Endodermal cell (in vitro differentiated cells): ENCODE measurements around the gene NRXN3. TPM values are rescaled to one million over a fixed set of nuclear protein-coding genes. Genes with fewer than 3 reads are reported as not detected.

Experiments used
- DNase-seq: peaks from one replicate; pipeline ENCODE4 v3.0.0-alpha.2; 2017
- H3K27ac ChIP-seq: 2 replicates; pipeline ENCODE4 v1.5.1; 2013; ENCODE audit warnings: mild to moderate bottlenecking, low read depth, low read length, moderate library complexity
- H3K27me3 ChIP-seq: 2 replicates; pipeline ENCODE4 v1.6.1; 2013; ENCODE audit warnings: mild to moderate bottlenecking, low read length, moderate library complexity; ENCODE audit not compliant: insufficient read depth, control insufficient read depth, poor library complexity, severe bottlenecking
- H3K36me3 ChIP-seq: 2 replicates; pipeline ENCODE4 v1.7.0; 2013; ENCODE audit warnings: mild to moderate bottlenecking, low read length, moderate library complexity; ENCODE audit not compliant: control insufficient read depth, insufficient read depth
- H3K4me1 ChIP-seq: one replicate; pipeline ENCODE4 v1.7.0; 2013; ENCODE audit warnings: low read length; ENCODE audit not compliant: control insufficient read depth, insufficient read depth
- H3K4me3 ChIP-seq: 2 replicates; pipeline ENCODE4 v1.5.1; 2013; ENCODE audit warnings: mild to moderate bottlenecking, low read length, moderate library complexity
- H3K9ac ChIP-seq: 2 replicates; pipeline ENCODE4 v1.6.1; 2013; ENCODE audit warnings: mild to moderate bottlenecking, low read length, moderate library complexity; ENCODE audit not compliant: poor library complexity, severe bottlenecking; ENCODE audit errors: extremely low read depth
- H3K9me3 ChIP-seq: 2 replicates; pipeline ENCODE4 v1.6.1; 2013; ENCODE audit warnings: mild to moderate bottlenecking, low read length, moderate library complexity; ENCODE audit not compliant: control insufficient read depth
- H3K27ac Mint-ChIP-seq: 2 replicates; pipeline ENCODE4 v1.8.0; 2020; ENCODE audit warnings: mixed read lengths
- H3K27me3 Mint-ChIP-seq: 2 replicates; pipeline ENCODE4 v1.8.0; 2021; ENCODE audit warnings: mild to moderate bottlenecking, mixed read lengths; ENCODE audit not compliant: insufficient read depth
- H3K36me3 Mint-ChIP-seq: 2 replicates; pipeline ENCODE4 v1.8.0; 2020; ENCODE audit warnings: low read depth, mixed read lengths
- H3K4me1 Mint-ChIP-seq: 2 replicates; pipeline ENCODE4 v1.8.0; 2020; ENCODE audit warnings: mixed read lengths
- H3K4me3 Mint-ChIP-seq: 2 replicates; pipeline ENCODE4 v1.8.0; 2020; ENCODE audit warnings: mild to moderate bottlenecking, moderate library complexity, mixed read lengths
- H3K9me3 Mint-ChIP-seq: 2 replicates; pipeline ENCODE4 v1.8.0; 2020; ENCODE audit warnings: mild to moderate bottlenecking, mixed read lengths
- WGBS, 2 experiments: methylation state at CpG; one replicate each; pipeline versions ENCODE4 v1.1.5 to v1.1.7; 2013; ENCODE audit warnings: missing lambda C conversion rate in 2 of 2, mixed read lengths in 1 of 2; ENCODE audit not compliant: insufficient coverage in 1 of 2, insufficient read length in 1 of 2; 5-methylcytosine and 5-hydroxymethylcytosine counted together
- total RNA-seq, 2 donors: library from RNA; stranded (reverse); fragmentation: NEBNext Ultra II Directional in 1 of 2; extraction: Animal tissue kit (Norgen Biotek cat#: 25700) in 1 of 2; gene quantifications; 2 replicates in 1 of 2; 3 replicates in 1 of 2; pipeline ENCODE4 v1.2.1, GENCODE V29; 2021
- TF ChIP-seq, protein P1 (sequence below): fragments of 200-600 bp; sonication (generic); conservative IDR thresholded peaks from 2 replicates; pipeline ENCODE4 v1.5.0; 2021; ENCODE audit warnings: antibody characterized with exemption, mild to moderate bottlenecking

Gene NRXN3
- total RNA-seq, 2 donors from 2014 or later, result 20.9 to 21.4 TPM

DNA sequence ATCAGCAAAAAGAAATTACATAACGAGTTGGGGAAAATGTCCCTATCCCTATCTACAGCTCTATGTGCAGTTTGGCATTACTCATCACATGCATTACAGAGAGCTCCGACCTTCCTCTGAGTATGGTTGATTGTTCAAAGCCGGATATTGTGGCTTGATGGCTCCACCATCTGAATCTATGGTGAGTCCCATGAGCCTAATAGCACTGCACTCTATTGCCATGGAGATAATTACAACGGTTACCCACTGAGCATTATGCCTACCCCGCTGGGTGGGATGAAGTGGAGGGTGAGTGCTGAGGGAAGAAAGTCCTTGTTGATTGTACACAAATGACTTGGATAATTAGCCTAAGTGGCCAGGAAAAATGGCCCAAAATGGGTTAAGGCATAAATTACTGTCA is 800.5 kb downstream of the NRXN3 start:
- no peak overlapping the region for H3K4me3 Mint-ChIP-seq
- no peaks in the 10 kb centered on the region for H3K4me1 Mint-ChIP-seq
- no peak for DNase-seq
- Histone ChIP-seq H3K27ac (no peak overlapping the region), H3K4me1 (no peaks in the 10 kb centered on the region), H3K9me3 (no peaks in the 10 kb centered on the region), H3K9ac (no peak overlapping the region), H3K4me3 (no peak overlapping the region), H3K27me3 (no peaks in the 10 kb centered on the region), H3K36me3 (no peaks in the 10 kb centered on the region)
- WGBS, 2 experiments, result 87 to 91% methylated on average over 4 to 5 of the region's 5 CpGs
- H3K36me3 Mint-ChIP-seq, result no peaks in the 10 kb centered on the region
- H3K9me3 Mint-ChIP-seq, result no peaks in the 10 kb centered on the region
- TF ChIP-seq, protein P1, sequence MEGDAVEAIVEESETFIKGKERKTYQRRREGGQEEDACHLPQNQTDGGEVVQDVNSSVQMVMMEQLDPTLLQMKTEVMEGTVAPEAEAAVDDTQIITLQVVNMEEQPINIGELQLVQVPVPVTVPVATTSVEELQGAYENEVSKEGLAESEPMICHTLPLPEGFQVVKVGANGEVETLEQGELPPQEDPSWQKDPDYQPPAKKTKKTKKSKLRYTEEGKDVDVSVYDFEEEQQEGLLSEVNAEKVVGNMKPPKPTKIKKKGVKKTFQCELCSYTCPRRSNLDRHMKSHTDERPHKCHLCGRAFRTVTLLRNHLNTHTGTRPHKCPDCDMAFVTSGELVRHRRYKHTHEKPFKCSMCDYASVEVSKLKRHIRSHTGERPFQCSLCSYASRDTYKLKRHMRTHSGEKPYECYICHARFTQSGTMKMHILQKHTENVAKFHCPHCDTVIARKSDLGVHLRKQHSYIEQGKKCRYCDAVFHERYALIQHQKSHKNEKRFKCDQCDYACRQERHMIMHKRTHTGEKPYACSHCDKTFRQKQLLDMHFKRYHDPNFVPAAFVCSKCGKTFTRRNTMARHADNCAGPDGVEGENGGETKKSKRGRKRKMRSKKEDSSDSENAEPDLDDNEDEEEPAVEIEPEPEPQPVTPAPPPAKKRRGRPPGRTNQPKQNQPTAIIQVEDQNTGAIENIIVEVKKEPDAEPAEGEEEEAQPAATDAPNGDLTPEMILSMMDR, result no peak
- H3K27ac Mint-ChIP-seq, result no peak overlapping the region
- peaks cover 8% of the 10 kb centered on the region for H3K27me3 Mint-ChIP-seq

DNA sequence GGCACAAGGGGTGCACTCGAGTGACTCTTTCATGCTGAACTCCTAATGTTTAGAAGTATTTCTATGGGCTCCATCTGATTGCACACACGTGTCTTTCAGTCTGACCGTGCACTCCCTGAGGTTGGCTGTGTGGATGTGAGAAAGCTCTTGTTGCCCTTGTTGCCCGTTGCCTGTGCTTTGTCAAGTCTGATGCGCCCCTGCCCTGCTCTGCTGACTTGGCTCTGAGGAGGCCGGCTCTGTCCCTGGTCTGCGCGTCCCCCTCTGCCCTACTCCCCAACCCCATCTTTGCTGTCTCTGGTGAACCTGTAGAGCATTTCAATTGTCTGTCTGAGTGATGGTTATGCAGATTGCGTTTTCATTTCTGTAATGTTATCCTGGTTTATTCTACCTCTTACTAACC is 802.3 kb downstream of the NRXN3 start:
- TF ChIP-seq, protein P1, result no peak
- Mint-ChIP-seq H3K9me3 (no peaks in the 10 kb centered on the region), H3K27ac (no peak overlapping the region), H3K27me3 (peaks cover 4% of the 10 kb centered on the region), H3K4me1 (no peaks in the 10 kb centered on the region), H3K4me3 (no peak overlapping the region), H3K36me3 (no peaks in the 10 kb centered on the region)
- DNase-seq, result no peak
- H3K27me3 ChIP-seq, result no peaks in the 10 kb centered on the region
- H3K27ac ChIP-seq, result no peak overlapping the region
- H3K4me1 ChIP-seq, result no peaks in the 10 kb centered on the region
- H3K4me3 ChIP-seq, result no peak overlapping the region
- H3K9me3 ChIP-seq, result no peaks in the 10 kb centered on the region
- H3K9ac ChIP-seq, result no peak overlapping the region
- no peaks in the 10 kb centered on the region for H3K36me3 ChIP-seq
- WGBS, 2 experiments, result 87 to 95% methylated on average over 3 to 9 of the region's 9 CpGs

DNA sequence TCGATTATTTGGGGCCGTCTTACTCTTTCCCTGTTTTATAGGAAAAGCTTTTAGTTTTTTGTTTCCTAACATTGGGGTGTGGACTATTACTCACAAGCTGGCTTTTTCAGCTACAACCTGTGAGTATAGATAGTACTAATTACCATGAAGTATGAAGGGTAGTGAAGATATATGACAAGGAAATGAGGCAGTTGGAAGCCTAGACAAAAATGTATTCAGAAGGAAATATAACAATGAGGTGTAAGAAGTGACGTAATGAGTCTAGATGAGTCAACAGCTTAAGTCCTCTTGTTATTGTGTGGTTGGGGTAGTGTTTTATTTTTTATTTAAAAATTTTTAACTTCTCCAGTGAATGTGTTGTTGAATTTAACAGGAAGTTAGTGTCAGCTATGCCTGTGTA is 804.5 kb downstream of the NRXN3 start:
- H3K4me3 ChIP-seq, result no peak overlapping the region
- peaks cover 4% of the 10 kb centered on the region for H3K27me3 Mint-ChIP-seq
- no peaks in the 10 kb centered on the region for H3K4me1 Mint-ChIP-seq

More for the DNA sequence above, 804.5 kb downstream of the NRXN3 start:
- Mint-ChIP-seq H3K36me3 (no peaks in the 10 kb centered on the region), H3K9me3 (no peaks in the 10 kb centered on the region), H3K27ac (no peak overlapping the region), H3K4me3 (no peak overlapping the region)
- no peaks in the 10 kb centered on the region for H3K36me3 ChIP-seq
- TF ChIP-seq, protein P1, result no peak
- no peaks in the 10 kb centered on the region for H3K9me3 ChIP-seq
- no peak overlapping the region for H3K9ac ChIP-seq
- H3K27ac ChIP-seq, result no peak overlapping the region
- no peaks in the 10 kb centered on the region for H3K4me1 ChIP-seq
- H3K27me3 ChIP-seq, result no peaks in the 10 kb centered on the region
- no peak for DNase-seq
- 93 to 100% methylated on average over 1 to 3 of the region's 3 CpGs for WGBS, 2 experiments
